NCI-H748 (cell line): ENCODE measurements around the gene TRIM54.
"Not testable (repeated sequence)": the region's sequence is repeated elsewhere in the genome, so short reads cannot be mapped to it uniquely, and the experiment has no call there.

Experiments used
- DNase-seq: peaks from one replicate; lab custom pipeline; 2025; ENCODE audit not compliant: unreplicated experiment; lab: John Stamatoyannopoulos, UW

TRIM54 gene

GRCh38 chr2:27309651-27310050 is 27.4 kb downstream of the TRIM54 start:
- DNase-seq, result no peak

DNA sequence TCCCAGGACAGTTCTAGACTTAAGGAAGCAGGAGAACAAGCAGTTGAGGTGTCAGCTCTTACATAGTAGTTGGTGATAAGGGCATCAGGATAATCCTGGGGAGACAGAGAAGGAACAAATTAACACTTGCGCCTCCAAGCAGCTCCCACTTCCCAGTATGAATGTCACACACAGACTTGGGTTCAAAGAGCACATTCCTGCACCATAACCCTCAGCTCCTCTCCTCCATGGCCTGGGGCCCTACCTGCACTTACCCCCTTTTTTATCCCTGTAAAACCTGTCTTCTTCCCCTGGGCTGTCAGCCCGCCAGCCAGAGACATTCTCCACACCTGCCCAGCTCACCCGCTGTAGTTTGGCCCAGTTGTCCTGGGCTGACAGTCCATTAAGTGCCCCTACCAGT is 29.9 kb downstream of the TRIM54 start:
- DNase-seq, result no peak

- DNase-seq, result no peak
Measured at GRCh38 chr2:27313882-27314645, 31.8 kb downstream of the TRIM54 start.

DNA sequence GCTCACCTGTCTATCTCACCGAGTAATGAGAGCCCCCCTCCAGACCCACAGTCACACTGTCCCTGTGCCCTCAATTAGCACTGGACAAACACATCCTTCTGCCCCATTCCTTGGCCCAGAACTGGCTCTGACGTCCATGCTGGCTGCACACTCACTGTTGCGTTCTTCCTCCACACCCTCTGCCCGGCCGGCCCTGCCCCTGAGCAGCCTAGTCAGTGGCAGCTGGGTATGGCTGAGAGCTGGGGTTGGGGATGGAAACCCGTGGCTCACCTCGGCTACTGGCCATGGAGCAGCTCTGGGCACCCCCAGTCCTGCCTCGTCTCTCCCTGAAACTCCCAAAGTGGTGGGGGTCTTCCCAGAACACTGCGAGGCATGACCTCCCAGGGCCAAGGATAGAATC is 32.5 kb downstream of the TRIM54 start:
- no peak for DNase-seq

GRCh38 chr2:27315122-27315521 is 32.9 kb downstream of the TRIM54 start:
- no peak for DNase-seq

DNA sequence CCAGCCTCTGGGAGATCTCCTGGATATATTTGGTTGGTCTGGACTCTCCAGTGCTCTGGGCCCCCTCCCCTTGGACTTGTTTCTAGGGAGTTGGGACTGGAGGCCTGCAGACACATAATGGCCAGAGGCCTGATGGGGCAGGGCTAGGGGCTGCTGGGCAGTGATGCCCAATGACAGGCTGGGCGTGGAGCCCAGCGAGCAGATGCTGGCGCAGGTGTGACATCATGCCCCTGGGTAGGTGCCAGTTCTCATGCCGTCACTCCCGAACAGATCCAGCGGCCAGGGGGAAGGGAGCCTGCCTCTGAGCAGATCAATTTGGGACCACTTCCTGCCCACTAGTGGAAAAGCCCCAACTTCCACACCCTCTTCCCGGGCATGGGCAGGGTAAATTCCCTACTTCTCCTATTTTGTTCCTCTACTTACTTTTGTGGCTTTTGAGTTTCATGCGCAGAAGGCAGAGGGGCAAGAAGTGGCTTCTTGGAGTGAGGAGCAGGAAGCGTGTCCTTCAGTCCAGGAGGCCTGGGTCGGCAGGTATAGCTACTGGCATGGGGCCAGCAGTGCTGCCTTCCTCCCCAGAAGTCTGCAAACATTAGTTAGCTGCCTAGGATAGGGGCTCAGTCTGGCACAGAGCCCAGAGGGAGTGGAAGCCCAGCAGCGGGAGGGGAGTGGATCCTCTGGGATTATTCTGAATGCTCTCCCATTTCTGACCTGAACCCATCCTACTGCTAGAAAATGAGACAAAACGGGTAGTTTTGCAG is 34.6 kb downstream of the TRIM54 start:
- peak; percentile 84 for DNase-seq

DNA sequence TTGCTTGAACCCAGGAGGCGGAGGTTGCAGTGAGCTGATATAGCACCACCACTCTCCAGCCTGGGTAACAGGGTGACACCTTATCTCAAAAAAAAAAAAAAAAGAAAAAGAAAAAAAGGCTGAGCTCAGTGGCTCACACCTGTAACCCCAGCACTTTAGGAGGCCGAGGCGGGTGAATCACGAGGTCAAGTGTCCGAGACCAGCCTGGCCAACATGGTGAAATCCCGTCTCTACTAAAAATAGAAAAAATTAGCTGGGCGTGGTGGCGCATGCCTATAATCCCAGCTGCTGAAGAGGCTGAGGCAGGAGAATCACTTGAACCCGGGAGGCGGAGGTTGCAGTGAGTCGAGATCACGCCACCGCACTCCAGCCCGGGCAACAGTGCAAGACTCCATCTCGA is 37.6 kb downstream of the TRIM54 start:
- not testable (repeated sequence) for DNase-seq

DNA sequence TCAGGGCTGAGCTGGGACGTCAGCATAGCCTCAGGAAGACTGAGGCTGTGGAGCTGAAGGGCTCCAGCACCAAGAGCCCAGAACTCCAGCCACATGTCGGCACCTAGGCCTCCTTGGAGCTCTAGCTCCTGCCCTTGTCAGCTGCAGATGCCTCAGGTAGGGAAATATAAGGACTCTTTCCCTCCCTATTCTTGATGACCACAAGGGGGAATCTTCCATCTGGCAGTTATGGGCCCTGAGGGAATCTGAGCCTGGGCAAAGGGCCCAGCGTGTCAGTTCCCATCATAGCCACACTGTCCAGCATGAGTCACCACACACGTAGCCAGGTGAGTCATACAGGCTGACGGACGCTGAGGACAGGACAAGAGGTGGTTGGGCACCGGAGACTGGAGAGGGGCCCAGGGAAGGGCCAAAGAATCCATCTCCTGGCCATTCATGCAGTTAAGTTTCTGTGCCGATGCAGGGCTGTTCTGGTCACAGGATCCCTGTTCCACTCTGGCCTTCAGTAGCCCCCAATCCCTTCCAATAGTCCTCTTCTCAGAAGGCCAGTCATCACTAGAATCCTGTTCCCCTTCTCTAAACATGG is 38.8 kb downstream of the TRIM54 start:
- peak; percentile 17 for DNase-seq

DNA sequence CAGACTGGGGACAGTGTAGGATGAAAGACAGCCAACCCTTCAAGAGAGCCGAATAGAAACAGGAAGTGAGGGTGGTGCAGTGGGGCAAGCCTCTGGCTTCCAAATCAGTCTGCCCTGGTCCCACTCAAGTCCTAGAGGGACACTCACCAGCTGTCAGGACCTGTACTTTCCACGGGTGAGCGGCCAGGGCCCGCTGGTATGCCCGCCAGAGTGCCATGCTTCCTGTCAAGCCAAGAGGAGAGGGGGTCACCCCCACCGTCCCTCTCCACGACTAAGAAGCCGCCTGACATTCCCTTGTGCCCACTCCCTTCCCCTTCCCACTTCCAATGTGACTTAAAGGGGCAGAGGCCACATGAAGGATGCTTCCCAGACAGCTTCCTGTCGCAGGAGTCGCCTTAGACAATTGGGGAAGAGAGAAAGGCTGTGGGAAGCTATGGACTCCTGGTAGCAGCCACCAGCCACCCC is 40.1 kb downstream of the TRIM54 start:
- peak; percentile 31 for DNase-seq

DNA sequence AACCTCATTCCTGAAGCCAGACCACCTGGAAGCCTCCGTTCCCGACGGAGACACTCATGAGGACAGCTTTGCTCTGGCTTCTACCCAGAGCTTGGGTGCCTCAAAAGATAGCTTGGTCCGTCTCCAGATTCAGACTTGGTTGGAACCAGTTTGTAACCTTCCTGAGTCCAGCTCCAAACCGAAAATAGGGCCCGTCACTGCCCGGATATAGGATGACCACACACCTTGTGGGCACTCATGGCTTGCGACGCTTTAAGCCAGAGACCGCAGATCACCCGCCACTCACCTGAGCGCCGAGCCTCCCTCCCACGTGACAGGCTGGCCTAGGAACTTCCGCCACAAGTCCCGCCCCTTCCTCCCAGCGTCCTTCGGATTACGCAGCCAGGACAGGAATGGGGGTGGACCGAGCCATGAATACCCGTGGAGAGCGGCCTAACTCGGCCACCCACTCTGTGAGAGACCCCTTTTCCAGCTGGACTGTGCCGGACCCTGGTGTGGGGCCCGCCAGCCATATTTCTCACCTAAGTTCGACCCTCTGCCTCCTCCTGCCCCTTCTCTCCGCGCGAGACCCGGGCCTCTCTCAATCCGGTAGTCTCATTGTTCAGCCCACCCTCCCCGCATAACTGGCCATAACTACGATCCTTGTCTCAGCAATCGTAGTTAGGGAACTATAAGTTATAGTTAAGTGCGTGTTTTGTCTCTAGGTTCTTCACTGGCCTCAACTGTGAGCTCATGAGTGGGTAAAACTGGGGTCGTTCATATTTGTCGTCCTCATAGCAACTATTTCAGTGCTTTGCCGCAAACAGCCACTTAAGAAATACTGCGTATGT is 40.8 kb downstream of the TRIM54 start, which contains the start of gene MPV17:
MPV17 (minus strand) TSS at position 332 of the 830 bp plus-strand sequence. CDS start 580 bp downstream, outside the sequence.
- DNase-seq, result peak; percentile 93

- peak; percentile 19 for DNase-seq
Measured at GRCh38 chr2:27323596-27324285, 41.5 kb downstream of the TRIM54 start.

DNA sequence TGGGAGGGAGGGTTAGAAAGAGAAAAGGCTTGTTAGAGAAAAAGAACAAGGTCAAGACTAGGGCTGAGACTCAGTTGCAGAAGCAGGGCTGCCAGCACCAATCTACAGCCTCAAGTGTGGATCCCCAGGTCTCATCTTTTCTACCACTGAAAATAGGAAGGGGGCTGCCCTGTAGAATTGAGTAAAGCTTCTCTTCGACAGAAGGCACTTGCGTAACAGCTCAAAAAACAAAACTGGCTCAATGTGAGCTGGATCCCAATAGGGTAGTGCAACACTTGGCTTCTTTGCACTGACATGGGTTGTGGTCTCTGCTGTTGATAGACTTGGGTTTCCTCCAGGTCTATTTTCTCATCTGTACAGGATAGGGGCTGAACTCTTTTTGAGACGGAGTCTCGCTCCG is 42.5 kb downstream of the TRIM54 start:
- no peak for DNase-seq

- no peak for DNase-seq
Measured at GRCh38 chr2:27335311-27335710, 53.1 kb downstream of the TRIM54 start.

DNA sequence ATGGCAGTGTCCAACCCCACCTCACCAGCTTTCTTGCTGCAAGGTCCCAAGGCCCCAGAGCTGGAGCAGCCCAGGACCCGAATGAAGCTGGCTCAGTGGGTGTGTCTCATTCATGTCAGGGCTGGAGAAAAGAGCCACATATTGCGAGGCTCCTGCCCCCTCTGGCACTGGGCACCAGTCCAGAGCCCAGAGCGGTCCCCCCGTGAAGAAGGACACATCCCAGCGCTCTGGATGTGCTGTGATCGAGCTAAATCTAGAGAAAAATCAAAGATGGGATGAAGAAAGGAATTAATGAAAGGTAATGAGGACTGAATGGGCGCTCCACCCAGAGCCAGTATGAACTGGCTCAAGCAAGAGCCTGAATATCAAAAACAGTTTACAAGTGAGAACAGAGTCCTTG is 53.9 kb downstream of the TRIM54 start:
- no peak for DNase-seq

- no peak for DNase-seq
Measured at GRCh38 chr2:27347641-27348040, 65.4 kb downstream of the TRIM54 start.

DNA sequence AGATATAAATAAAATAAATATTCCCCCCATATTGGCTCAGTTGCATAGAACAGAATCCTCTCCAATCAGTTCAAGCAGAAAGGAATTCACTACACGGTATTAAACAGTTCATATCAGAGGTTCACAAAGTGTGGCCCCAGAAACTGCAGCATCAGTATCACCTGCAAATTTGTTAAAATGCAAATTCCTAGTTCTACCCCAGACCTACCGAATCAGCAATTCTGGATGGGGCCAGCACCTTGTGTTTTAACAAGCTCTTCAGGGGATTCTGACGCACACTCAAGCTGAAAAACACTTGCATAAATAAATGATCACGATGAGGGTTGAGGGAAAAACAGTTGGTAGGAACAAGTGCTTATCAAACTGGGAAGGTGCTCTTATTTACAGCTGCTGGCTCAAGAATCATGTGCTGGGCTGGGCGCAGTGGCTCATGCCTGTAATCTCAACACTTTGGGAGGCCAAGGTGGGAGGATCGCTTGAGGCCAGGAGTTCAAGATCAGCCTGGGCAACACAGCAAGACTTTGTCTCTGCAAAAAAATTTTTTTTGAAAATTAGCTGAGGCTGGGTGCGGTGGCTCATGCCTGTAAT is 68.0 kb downstream of the TRIM54 start:
- DNase-seq, result no peak

- no peak for DNase-seq
Measured at GRCh38 chr2:27351802-27352598, 69.8 kb downstream of the TRIM54 start.

- DNase-seq, result not testable (repeated sequence)
Measured at GRCh38 chr2:27353386-27353761, 71.1 kb downstream of the TRIM54 start.
